B cell (primary cell): ENCODE data around the gene CHST10.

Source experiments
- CTCF ChIP-seq: fragments of 200-600 bp; IDR thresholded peaks from one replicate; pipeline ENCODE4 v1.8.0; 2022; ENCODE audit warnings: antibody characterized with exemption, mild to moderate bottlenecking
- EZH2 ChIP-seq: IDR thresholded peaks from 2 replicates; pipeline ENCODE4 v1.6.1; 2012; ENCODE audit warnings: borderline replicate concordance, low read depth, mild to moderate bottlenecking, moderate library complexity, low read length; ENCODE audit not compliant: insufficient read depth, poor library complexity, severe bottlenecking

DNA sequence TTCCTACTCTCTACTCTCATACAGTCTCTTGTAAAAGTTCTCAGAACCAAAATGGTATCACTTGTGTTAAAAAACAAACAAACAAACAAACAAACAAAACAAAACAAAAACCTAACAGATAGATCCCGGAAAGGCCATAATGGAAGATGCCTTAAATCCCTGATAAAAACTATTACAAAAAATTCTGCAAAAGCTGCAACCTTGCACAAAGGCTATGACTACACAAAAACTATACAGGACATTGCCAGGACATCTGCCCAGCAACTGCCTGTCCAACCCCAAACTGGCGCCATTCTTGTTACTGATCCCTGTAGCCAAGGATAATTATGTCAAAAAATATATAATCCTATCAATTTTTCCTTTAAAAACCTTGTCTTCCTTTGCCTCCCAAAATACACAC is 58.9 kb downstream of the CHST10 start:
- TF ChIP-seq CTCF (no peak), EZH2 (no peak)
